HepG2 (cell line): Measurements from ENCODE around the gene LRRC8D.

ENCODE experiments used
- ATRX ChIP-seq: sonication (generic); formaldehyde crosslinking; IDR thresholded peaks from 2 replicates; pipeline ENCODE4 v1.4.0; 2020; ENCODE audit warnings: missing genetic modification reagents, borderline replicate concordance
- DNMT3B ChIP-seq: conservative IDR thresholded peaks from 2 replicates; pipeline ENCODE4 v1.6.1; 2016; ENCODE audit warnings: missing biosample characterization, control low read depth
- E2F2 ChIP-seq: sonication (generic); formaldehyde crosslinking; IDR thresholded peaks from 2 replicates; pipeline ENCODE4 v1.4.0; 2020; ENCODE audit warnings: missing genetic modification reagents, borderline replicate concordance
- HNF4A ChIP-seq: sonication (generic); formaldehyde crosslinking; IDR thresholded peaks from 2 replicates; pipeline ENCODE4 v1.4.0; 2020; ENCODE audit warnings: missing genetic modification reagents
- KLF12 ChIP-seq: sonication (generic); formaldehyde crosslinking; IDR thresholded peaks from 2 replicates; pipeline ENCODE4 v1.4.0; 2020; ENCODE audit warnings: missing genetic modification reagents, borderline replicate concordance
- NR2C2 ChIP-seq: sonication (generic); formaldehyde crosslinking; IDR thresholded peaks from 2 replicates; pipeline ENCODE4 v1.4.0; 2020; ENCODE audit warnings: missing genetic modification reagents, mild to moderate bottlenecking, moderate library complexity, borderline replicate concordance
- RFX5 ChIP-seq: IDR thresholded peaks from 2 replicates; pipeline ENCODE4 v1.6.1; 2011; ENCODE audit warnings: low read depth, low read length, improper control_type of control experiment
- RNF2 ChIP-seq: fragments of 450-650 bp; conservative IDR thresholded peaks from 2 replicates; pipeline ENCODE4 v1.6.1; 2016; ENCODE audit warnings: low read depth
- SIN3A ChIP-seq: IDR thresholded peaks from 2 replicates; pipeline ENCODE4 v1.6.1; 2011; ENCODE audit warnings: low read depth, mild to moderate bottlenecking, control low read depth, low read length, borderline replicate concordance
- SP1 ChIP-seq, 2 experiments: fragments of 450-650 bp in 1 of 2; sonication (generic) in 1 of 2; formaldehyde crosslinking in 1 of 2; IDR thresholded peaks; 2 replicates each; pipeline versions ENCODE4 v1.4.0 to v1.6.1; 2016 to 2020; ENCODE audit warnings: missing genetic modification reagents in 1 of 2
- ZBTB3 ChIP-seq: sonication (generic); formaldehyde crosslinking; IDR thresholded peaks from 2 replicates; pipeline ENCODE4 v1.4.0; 2020; ENCODE audit warnings: low read depth, mild to moderate bottlenecking, moderate library complexity, missing genetic modification reagents, borderline replicate concordance
- ZNF574 ChIP-seq: sonication (generic); formaldehyde crosslinking; IDR thresholded peaks from 2 replicates; pipeline ENCODE4 v1.4.0; 2020; ENCODE audit warnings: missing genetic modification reagents
- ZNF891 ChIP-seq: sonication (generic); formaldehyde crosslinking; IDR thresholded peaks from 2 replicates; pipeline ENCODE4 v1.5.0; 2020; ENCODE audit warnings: mild to moderate bottlenecking, missing genetic modification reagents

- TF ChIP-seq DNMT3B: no peak
- no peak for TF ChIP-seq NR2C2
- no peak for TF ChIP-seq SP1 (IDR thresholded peaks at IDR 0.05)
- no peak for TF ChIP-seq SP1 (CRISPR knock-in tag; IDR thresholded peaks at IDR 0.05)
- TF ChIP-seq HNF4A (CRISPR knock-in tag): no peak
- no peak for TF ChIP-seq KLF12
- no peak for TF ChIP-seq ZNF891 (CRISPR knock-in tag)
- no peak for TF ChIP-seq ATRX (CRISPR knock-in tag)
- TF ChIP-seq ZNF574: no peak
- no peak for TF ChIP-seq E2F2 (CRISPR knock-in tag)
- no peak for TF ChIP-seq ZBTB3 (CRISPR knock-in tag)
- TF ChIP-seq RNF2: no peak
- no peak for TF ChIP-seq RFX5
- no peak for TF ChIP-seq SIN3A
Measured at GRCh38 chr1:89800022-89800655, 20.7 kb upstream of the LRRC8D start.
